Tibial nerve (tissue), 3 donors: ENCODE measurements around the gene SETD3.

Experiments used
- POLR2A ChIP-seq, 2 donors: fragments of 450-650 bp; IDR thresholded peaks; one replicate each; pipeline ENCODE4 v1.6.1; 2017; ENCODE audit warnings: antibody characterized with exemption in 2 of 2, mild to moderate bottlenecking in 2 of 2, moderate library complexity in 2 of 2
- TF ChIP-seq, protein P1 (sequence below), 5 experiments: fragments of 200-600 bp in 3 of 5; fragments of 450-650 bp in 2 of 5; sonication (generic) in 3 of 5; IDR thresholded peaks; one replicate each; pipeline ENCODE4 v1.5.1; 2016 to 2019; ENCODE audit warnings: antibody characterized with exemption in 5 of 5, mild to moderate bottlenecking in 3 of 5, moderate library complexity in 2 of 5

DNA sequence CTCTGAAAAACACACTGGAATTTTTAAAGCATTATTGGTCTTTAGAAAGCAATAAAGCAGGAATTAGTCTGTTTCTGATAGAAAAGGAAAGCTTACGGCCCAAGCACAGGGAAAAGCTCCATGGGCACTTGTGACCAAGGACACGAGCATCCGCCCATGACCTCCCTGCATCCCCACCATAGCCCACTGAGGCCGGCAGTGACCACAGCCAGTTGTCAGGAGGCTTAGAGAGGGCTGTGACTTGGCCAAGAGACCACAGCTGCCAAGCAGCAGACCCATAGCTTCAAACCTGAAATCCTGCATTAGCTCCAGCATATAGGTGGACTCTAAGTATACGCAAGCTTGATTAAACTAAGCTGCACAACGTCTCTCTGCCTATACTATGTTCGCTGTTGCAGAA lies 8.9 kb downstream of the SETD3 start:
- TF ChIP-seq POLR2A (IDR thresholded peaks at IDR 0.05): no peak
- TF ChIP-seq, protein P1, sequence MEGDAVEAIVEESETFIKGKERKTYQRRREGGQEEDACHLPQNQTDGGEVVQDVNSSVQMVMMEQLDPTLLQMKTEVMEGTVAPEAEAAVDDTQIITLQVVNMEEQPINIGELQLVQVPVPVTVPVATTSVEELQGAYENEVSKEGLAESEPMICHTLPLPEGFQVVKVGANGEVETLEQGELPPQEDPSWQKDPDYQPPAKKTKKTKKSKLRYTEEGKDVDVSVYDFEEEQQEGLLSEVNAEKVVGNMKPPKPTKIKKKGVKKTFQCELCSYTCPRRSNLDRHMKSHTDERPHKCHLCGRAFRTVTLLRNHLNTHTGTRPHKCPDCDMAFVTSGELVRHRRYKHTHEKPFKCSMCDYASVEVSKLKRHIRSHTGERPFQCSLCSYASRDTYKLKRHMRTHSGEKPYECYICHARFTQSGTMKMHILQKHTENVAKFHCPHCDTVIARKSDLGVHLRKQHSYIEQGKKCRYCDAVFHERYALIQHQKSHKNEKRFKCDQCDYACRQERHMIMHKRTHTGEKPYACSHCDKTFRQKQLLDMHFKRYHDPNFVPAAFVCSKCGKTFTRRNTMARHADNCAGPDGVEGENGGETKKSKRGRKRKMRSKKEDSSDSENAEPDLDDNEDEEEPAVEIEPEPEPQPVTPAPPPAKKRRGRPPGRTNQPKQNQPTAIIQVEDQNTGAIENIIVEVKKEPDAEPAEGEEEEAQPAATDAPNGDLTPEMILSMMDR (IDR thresholded peaks at IDR 0.05): no peak
